ENCODE measurements around the gene MYO1F. TPM values are rescaled to one million over a fixed set of nuclear protein-coding genes. Genes with fewer than 3 reads are reported as not detected.

The MYO1F gene
- total RNA-seq, 1 experiment from 2014 or later = 0.16 TPM

- CTCF ChIA-PET = interaction anchor here (0.5 to 1.3 kb wide), 4 partner anchors 30 to 192 kb away, joined by 3 to 5 read pairs (median 4); no protein-coding TSS in a partner anchor
- Mint-ChIP-seq H3K27me3 (ENCODE audit: insufficient read depth, unreplicated experiment) (no peaks in the 10 kb centered on the region), H3K9me3 (ENCODE audit: unreplicated experiment) (no peaks in the 10 kb centered on the region), H3K36me3 (ENCODE audit: insufficient read depth, unreplicated experiment) (peaks cover 13% of the 10 kb centered on the region), H3K4me1 (ENCODE audit: insufficient read depth, unreplicated experiment) (no peaks in the 10 kb centered on the region), H3K4me3 (ENCODE audit: unreplicated experiment) (no peak overlapping the region), H3K27ac (ENCODE audit: low read depth, unreplicated experiment) (no peak overlapping the region)
- intact Hi-C loops (cut with micrococcal nuclease) = no loop called here
- no peak for TF ChIP-seq CTCF (IDR thresholded peaks at IDR 0.05; ENCODE audit: unreplicated experiment)
- POLR2A ChIA-PET = no interaction called here
- no TSS peak for BruUV-seq (replicated peaks)
- DNase-seq (ENCODE audit: unreplicated experiment) = no peak
Measured at GRCh38 chr19:8545743-8546142, 31.5 kb downstream of the MYO1F start.

- POLR2A ChIA-PET = no interaction called here
- DNase-seq (ENCODE audit: unreplicated experiment) = no peak
- no peak for TF ChIP-seq CTCF (IDR thresholded peaks at IDR 0.05; ENCODE audit: unreplicated experiment)
- intact Hi-C loops (cut with micrococcal nuclease) = no loop called here
- CTCF ChIA-PET = interaction anchor here (0.7 to 1.5 kb wide), 2 partner anchors 35 to 37 kb away, joined by 3 to 6 read pairs; no protein-coding TSS in a partner anchor
- no peaks in the 10 kb centered on the region for H3K9me3 Mint-ChIP-seq (ENCODE audit: unreplicated experiment)
- H3K4me3 Mint-ChIP-seq (ENCODE audit: unreplicated experiment) = no peak overlapping the region
- H3K36me3 Mint-ChIP-seq (ENCODE audit: insufficient read depth, unreplicated experiment) = peaks cover 13% of the 10 kb centered on the region
- no peak overlapping the region for H3K27ac Mint-ChIP-seq (ENCODE audit: low read depth, unreplicated experiment)
- H3K4me1 Mint-ChIP-seq (ENCODE audit: insufficient read depth, unreplicated experiment) = no peaks in the 10 kb centered on the region
- BruUV-seq (replicated peaks) = no TSS peak
- no peaks in the 10 kb centered on the region for H3K27me3 Mint-ChIP-seq (ENCODE audit: insufficient read depth, unreplicated experiment)
Measured at GRCh38 chr19:8544168-8544567, 33.1 kb downstream of the MYO1F start.

GRCh38 chr19:8539621-8540149, 37.6 kb downstream of the MYO1F start:
- POLR2A ChIA-PET = interaction anchor here (0.6 to 0.7 kb wide), 2 partner anchors 48 to 187 kb away, joined by 3 read pairs; no protein-coding TSS in a partner anchor
- TF ChIP-seq CTCF (IDR thresholded peaks at IDR 0.05; ENCODE audit: unreplicated experiment) = no peak
- Mint-ChIP-seq H3K4me1 (ENCODE audit: insufficient read depth, unreplicated experiment) (no peaks in the 10 kb centered on the region), H3K27me3 (ENCODE audit: insufficient read depth, unreplicated experiment) (peaks cover 13% of the 10 kb centered on the region), H3K9me3 (ENCODE audit: unreplicated experiment) (no peaks in the 10 kb centered on the region), H3K27ac (ENCODE audit: low read depth, unreplicated experiment) (no peak overlapping the region), H3K36me3 (ENCODE audit: insufficient read depth, unreplicated experiment) (no peaks in the 10 kb centered on the region), H3K4me3 (ENCODE audit: unreplicated experiment) (no peak overlapping the region)
- intact Hi-C loops (cut with micrococcal nuclease) = no loop called here
- BruUV-seq (replicated peaks) = no TSS peak
- CTCF ChIA-PET = no interaction called here
- no peak for DNase-seq (ENCODE audit: unreplicated experiment)

- Mint-ChIP-seq H3K9me3 (ENCODE audit: unreplicated experiment) (no peaks in the 10 kb centered on the region), H3K4me1 (ENCODE audit: insufficient read depth, unreplicated experiment) (no peaks in the 10 kb centered on the region), H3K27ac (ENCODE audit: low read depth, unreplicated experiment) (no peak overlapping the region), H3K4me3 (ENCODE audit: unreplicated experiment) (no peak overlapping the region), H3K27me3 (ENCODE audit: insufficient read depth, unreplicated experiment) (peaks cover 13% of the 10 kb centered on the region), H3K36me3 (ENCODE audit: insufficient read depth, unreplicated experiment) (no peaks in the 10 kb centered on the region)
- POLR2A ChIA-PET = no interaction called here
- CTCF ChIA-PET = interaction anchor here (0.6 kb wide), 1 partner anchor 193 kb away, joined by 3 read pairs; no protein-coding TSS in a partner anchor
- no peak for TF ChIP-seq CTCF (IDR thresholded peaks at IDR 0.05; ENCODE audit: unreplicated experiment)
- no peak for DNase-seq (ENCODE audit: unreplicated experiment)
- intact Hi-C loops (cut with micrococcal nuclease) = no loop called here
- BruUV-seq (replicated peaks) = no TSS peak
Measured at GRCh38 chr19:8537099-8537498, 40.1 kb downstream of the MYO1F start.

Data from MCF 10A (cell line).